NB4 (cell line): Measurements from ENCODE around the gene TTLL13.

ENCODE experiments used
- DNase-seq: peaks from one replicate; pipeline ENCODE4 v3.0.0; 2010; ENCODE audit warnings: low read depth
- H3K4me3 ChIP-seq: one replicate; pipeline ENCODE4 v1.5.1; 2011; ENCODE audit warnings: mild to moderate bottlenecking, low read depth, low read length, moderate library complexity
- CTCF ChIP-seq: IDR thresholded peaks from one replicate; pipeline ENCODE4 v1.5.1; 2012; ENCODE audit warnings: low read depth, low read length
- MAX ChIP-seq: IDR thresholded peaks from 2 replicates; pipeline ENCODE4 v1.6.1; 2011; ENCODE audit warnings: low read depth, low read length
- MYC ChIP-seq: IDR thresholded peaks from 2 replicates; pipeline ENCODE4 v1.6.1; 2011; ENCODE audit warnings: low read depth, low read length
- POLR2A ChIP-seq: IDR thresholded peaks from 2 replicates; pipeline ENCODE4 v1.6.1; 2011; ENCODE audit warnings: mild to moderate bottlenecking; ENCODE audit not compliant: insufficient read length; ENCODE audit errors: extremely low read depth

TTLL13 gene

GRCh38 chr15:90203473-90203872, 45.9 kb upstream of the TTLL13 start:
- DNase-seq, result no peak
- TF ChIP-seq POLR2A, result no peak
- no peak overlapping the region for H3K4me3 ChIP-seq

- DNase-seq, result peak; percentile 74
- TF ChIP-seq MAX, result no peak
- no peak for TF ChIP-seq POLR2A
- TF ChIP-seq CTCF, result no peak
- no peak for TF ChIP-seq MYC
- no peak overlapping the region for H3K4me3 ChIP-seq
Observed at GRCh38 chr15:90203922-90204321, 45.4 kb upstream of the TTLL13 start.

GRCh38 chr15:90205050-90205848, 44.1 kb upstream of the TTLL13 start:
- no peak for DNase-seq
- H3K4me3 ChIP-seq, result no peak overlapping the region
- TF ChIP-seq CTCF (no peak), MAX (no peak)

- no peak overlapping the region for H3K4me3 ChIP-seq
- DNase-seq, result peak; percentile 50
- TF ChIP-seq MYC (0 out of 2 replicates have a peak, but pooled peaks have one; percentile 12), MAX (no peak), POLR2A (no peak)
Observed at GRCh38 chr15:90205886-90206285, 43.5 kb upstream of the TTLL13 start.

- DNase-seq, result no peak
- TF ChIP-seq MYC (no peak), POLR2A (no peak), CTCF (no peak), MAX (no peak)
- no peak overlapping the region for H3K4me3 ChIP-seq
Observed at GRCh38 chr15:90207252-90207651, 42.1 kb upstream of the TTLL13 start.

- no peak overlapping the region for H3K4me3 ChIP-seq
- no peak for DNase-seq
- no peak for TF ChIP-seq CTCF
- no peak for TF ChIP-seq MAX
- TF ChIP-seq POLR2A, result no peak
- no peak for TF ChIP-seq MYC
Observed at GRCh38 chr15:90208356-90208755, 41.0 kb upstream of the TTLL13 start.

GRCh38 chr15:90209591-90209990, 39.8 kb upstream of the TTLL13 start:
- DNase-seq, result no peak
- no peak for TF ChIP-seq POLR2A
- no peak for TF ChIP-seq CTCF
- no peak for TF ChIP-seq MYC
- TF ChIP-seq MAX, result no peak

More at GRCh38 chr15:90209591-90209990, 39.8 kb upstream of the TTLL13 start:
- H3K4me3 ChIP-seq, result no peak overlapping the region
